Left ventricle myocardium inferior (tissue), 1 donor: Measurements from ENCODE around the gene SHB. TPM values are rescaled to one million over a fixed set of nuclear protein-coding genes. Genes with fewer than 3 reads are reported as not detected.

Source experiments
- DNase-seq: peaks from one replicate; pipeline ENCODE4 v3.0.0-alpha.2; 2020
- H3K27ac ChIP-seq: fragments of 200-600 bp; replicated peaks from 2 replicates; pipeline ENCODE4 v1.8.0; 2021
- H3K27me3 ChIP-seq: fragments of 200-600 bp; 2 replicates; pipeline ENCODE4 v1.8.0; 2021; ENCODE audit warnings: low read depth
- H3K36me3 ChIP-seq: fragments of 200-600 bp; 2 replicates; pipeline ENCODE4 v1.8.0; 2021
- H3K4me1 ChIP-seq: fragments of 200-600 bp; 2 replicates; pipeline ENCODE4 v1.8.0; 2021
- H3K4me3 ChIP-seq: fragments of 200-600 bp; 2 replicates; pipeline ENCODE4 v1.8.0; 2021; ENCODE audit warnings: mild to moderate bottlenecking, moderate library complexity
- H3K9me3 ChIP-seq: fragments of 200-600 bp; replicated peaks from 2 replicates; pipeline ENCODE4 v1.8.0; 2021
- intact Hi-C: fragments of 100-400 bp; cut with micrococcal nuclease; formaldehyde crosslinking; loops from one replicate; pipeline ENCODE4 v1.11.0; 2022
- total RNA-seq: library from RNA; stranded (reverse); fragmentation: NEBNext Ultra II Directional; extraction: Animal tissue kit (Norgen Biotek cat#: 25700); gene quantifications from one replicate; pipeline ENCODE4 v1.2.1, GENCODE V29; 2021
- TF ChIP-seq, protein P1 (sequence below): fragments of 200-600 bp; IDR thresholded peaks from 2 replicates; pipeline ENCODE4 v1.8.0; 2021; ENCODE audit warnings: antibody characterized with exemption, mild to moderate bottlenecking, borderline replicate concordance
- donor health status: DM: no; HTN: yes; CAD: no; lungs with severe emphysema.

SHB gene
- total RNA-seq, 1 donor from 2014 or later = 19.4 TPM

DNA sequence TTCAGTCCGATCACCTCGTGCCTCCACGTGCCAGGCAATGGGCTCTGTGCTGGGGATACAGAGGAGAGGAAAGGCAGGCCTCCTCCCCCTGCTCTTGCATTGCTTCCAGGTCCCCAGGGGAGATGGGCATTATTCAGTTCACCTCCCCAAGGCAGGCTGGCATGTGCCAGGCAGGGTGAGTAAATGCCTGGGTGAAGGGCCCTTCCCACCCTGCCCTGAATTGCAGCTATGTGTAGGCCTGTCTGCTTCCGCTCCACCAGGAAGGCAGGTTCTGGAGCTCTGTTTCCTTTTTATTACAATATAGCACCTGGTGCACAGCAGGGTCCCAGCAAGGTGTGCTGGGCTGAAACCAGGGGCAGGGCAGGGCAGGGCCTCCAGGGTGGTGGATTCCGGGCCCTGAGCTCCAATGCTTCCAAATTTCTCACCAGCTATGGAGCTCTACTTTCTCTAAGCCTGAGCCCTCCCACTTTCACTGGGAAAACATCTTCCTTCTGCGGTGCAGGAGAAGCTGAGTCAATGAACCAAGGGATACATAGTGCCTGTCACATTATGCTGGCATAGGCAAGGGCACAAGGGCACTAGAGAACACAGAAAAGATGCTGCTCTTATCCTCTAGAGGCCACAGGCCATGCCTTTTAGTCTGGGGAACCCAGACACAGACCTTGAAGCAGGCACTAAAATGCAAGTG is 42.0 kb downstream of the SHB start:
- no peaks in the 10 kb centered on the region for H3K36me3 ChIP-seq
- peaks cover 78% of the 10 kb centered on the region for H3K4me1 ChIP-seq
- intact Hi-C loops = no loop called here

DNA sequence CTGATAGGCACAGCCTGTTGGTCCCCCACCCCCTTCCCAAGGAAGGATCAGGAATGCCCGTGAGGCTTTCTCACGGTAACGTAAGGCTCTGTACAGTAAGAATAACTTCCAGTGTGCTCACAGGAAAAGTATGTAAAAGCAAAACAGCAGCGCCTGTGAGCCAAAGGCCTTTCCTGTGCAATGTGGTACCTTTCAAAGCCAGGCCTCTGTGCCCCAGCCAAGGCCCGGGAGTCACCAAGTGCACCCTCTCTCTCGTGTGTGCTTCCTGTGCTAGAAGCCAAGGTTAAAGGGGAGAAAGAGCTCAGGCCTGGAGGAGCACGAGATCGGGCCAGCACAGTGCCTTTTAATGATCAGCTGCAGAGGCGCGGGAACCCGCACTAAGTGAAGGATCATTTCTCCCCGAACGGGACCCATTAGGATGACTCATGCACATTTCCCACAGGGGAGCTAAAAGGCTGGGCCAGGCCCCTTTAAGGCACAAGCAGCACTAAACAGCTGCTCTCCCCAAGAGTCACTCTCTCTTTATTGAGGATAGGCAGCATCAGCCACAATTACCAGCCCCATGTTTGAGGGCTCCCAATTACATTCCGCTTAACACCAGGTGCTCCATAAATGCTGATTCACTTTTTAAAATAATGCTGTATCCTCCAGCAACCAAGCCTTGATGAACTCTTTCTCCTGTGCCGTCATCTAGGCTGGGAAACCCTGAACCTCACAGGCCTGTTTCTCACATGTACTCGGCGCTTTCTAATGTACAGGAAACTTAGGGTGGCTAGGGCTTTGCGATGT is 42.8 kb downstream of the SHB start:
- TF ChIP-seq, protein P1, sequence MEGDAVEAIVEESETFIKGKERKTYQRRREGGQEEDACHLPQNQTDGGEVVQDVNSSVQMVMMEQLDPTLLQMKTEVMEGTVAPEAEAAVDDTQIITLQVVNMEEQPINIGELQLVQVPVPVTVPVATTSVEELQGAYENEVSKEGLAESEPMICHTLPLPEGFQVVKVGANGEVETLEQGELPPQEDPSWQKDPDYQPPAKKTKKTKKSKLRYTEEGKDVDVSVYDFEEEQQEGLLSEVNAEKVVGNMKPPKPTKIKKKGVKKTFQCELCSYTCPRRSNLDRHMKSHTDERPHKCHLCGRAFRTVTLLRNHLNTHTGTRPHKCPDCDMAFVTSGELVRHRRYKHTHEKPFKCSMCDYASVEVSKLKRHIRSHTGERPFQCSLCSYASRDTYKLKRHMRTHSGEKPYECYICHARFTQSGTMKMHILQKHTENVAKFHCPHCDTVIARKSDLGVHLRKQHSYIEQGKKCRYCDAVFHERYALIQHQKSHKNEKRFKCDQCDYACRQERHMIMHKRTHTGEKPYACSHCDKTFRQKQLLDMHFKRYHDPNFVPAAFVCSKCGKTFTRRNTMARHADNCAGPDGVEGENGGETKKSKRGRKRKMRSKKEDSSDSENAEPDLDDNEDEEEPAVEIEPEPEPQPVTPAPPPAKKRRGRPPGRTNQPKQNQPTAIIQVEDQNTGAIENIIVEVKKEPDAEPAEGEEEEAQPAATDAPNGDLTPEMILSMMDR = no peak
- no peak for DNase-seq
- H3K27me3 ChIP-seq = no peaks in the 10 kb centered on the region
- peak overlapping the region; percentile 82 for H3K27ac ChIP-seq
- peaks cover 78% of the 10 kb centered on the region for H3K4me1 ChIP-seq
- peak overlapping the region; percentile 2 for H3K4me3 ChIP-seq
- intact Hi-C loops = no loop called here
- H3K9me3 ChIP-seq = no peaks in the 10 kb centered on the region
- no peaks in the 10 kb centered on the region for H3K36me3 ChIP-seq

More for the DNA sequence above, 42.0 kb downstream of the SHB start:
- no peaks in the 10 kb centered on the region for H3K27me3 ChIP-seq
- H3K4me3 ChIP-seq = no peak overlapping the region
- TF ChIP-seq, protein P1 = no peak
- no peak for DNase-seq
- H3K9me3 ChIP-seq = no peaks in the 10 kb centered on the region
- H3K27ac ChIP-seq = peak overlapping the region; percentile 82

DNA sequence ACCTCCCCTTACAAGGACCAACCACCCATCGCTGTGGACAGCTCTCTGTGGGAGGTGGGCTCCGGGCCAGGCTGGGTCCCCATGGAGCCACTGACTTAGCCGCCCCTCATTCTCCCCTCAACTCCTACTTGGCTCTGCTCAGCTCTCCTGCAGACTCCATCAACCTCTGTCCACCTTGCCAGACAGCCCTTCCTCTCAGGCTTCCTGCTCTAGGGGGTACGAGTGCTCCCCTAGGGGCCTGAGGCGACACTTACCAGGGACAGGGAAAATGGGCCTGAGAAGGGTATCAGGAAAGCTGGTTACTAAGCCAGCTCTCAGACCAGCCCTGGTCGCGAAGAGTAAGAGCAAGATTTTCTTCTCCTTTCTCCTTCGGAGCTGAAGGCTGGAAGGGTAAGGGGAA is 43.9 kb downstream of the SHB start:
- peaks cover 87% of the 10 kb centered on the region for H3K4me1 ChIP-seq
- intact Hi-C loops = no loop called here
- H3K27ac ChIP-seq = peak overlapping the region; percentile 82
- DNase-seq = no peak
- TF ChIP-seq, protein P1 = no peak
- no peaks in the 10 kb centered on the region for H3K27me3 ChIP-seq
- no peaks in the 10 kb centered on the region for H3K36me3 ChIP-seq
- no peak overlapping the region for H3K4me3 ChIP-seq
- H3K9me3 ChIP-seq = no peaks in the 10 kb centered on the region

DNA sequence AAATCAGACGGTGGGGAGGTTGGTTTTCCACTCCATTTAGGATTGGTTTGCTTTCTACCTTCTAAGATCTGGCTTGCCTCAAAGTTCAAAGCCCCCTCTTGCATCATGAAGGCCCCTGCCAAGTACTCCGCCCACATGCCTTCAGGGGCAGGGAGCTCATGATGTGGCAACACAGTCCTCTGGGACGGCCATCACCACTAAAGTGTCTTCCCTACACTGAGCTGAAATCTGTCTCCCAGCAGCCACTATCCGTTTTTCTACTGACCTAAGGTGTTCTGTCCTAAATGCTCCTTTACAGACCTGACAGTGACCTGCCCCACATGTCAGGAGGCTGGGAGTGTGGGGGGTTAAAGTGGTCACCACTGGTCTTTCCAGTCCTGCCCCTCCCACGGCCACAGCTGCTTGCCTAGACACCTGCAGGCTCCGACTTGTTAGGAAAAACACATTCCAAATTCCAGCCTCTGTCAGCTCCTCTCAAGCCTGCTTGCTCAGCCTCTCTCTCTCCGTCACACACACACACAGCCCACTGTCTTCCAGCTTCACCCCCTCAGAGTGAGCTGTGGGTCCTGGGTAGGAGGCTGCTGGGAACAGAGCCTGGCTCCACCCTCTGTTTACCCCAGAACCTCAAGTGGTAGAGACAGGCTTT is 44.9 kb downstream of the SHB start:
- TF ChIP-seq, protein P1 = no peak
- DNase-seq = no peak
- intact Hi-C loops = no loop called here
- peak overlapping the region; percentile 29 for H3K27ac ChIP-seq
- H3K36me3 ChIP-seq = no peaks in the 10 kb centered on the region
- H3K27me3 ChIP-seq = no peaks in the 10 kb centered on the region
- no peak overlapping the region for H3K4me3 ChIP-seq
- peaks cover 98% of the 10 kb centered on the region for H3K4me1 ChIP-seq
- H3K9me3 ChIP-seq = no peaks in the 10 kb centered on the region

DNA sequence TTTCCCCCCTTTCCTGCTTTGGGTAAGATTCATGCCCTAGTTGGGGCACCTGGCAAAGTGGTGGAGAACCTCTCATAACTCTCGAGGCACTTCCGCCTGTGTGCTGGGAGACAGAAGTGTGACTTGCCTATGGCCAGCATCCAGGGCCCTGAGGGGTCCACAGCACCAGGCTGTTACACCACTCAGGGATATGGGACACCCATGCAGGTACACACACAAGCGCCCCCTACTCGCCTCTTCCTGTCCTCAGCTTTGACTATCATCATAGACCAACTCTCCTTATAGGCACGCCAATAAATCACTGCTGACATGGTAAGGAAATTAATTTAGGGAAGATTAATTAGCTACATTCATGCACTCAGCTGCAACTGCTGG is 45.4 kb downstream of the SHB start:
- peaks cover 98% of the 10 kb centered on the region for H3K4me1 ChIP-seq
- no peak overlapping the region for H3K27ac ChIP-seq
- no peaks in the 10 kb centered on the region for H3K36me3 ChIP-seq
- H3K27me3 ChIP-seq = no peaks in the 10 kb centered on the region
- intact Hi-C loops = no loop called here
- DNase-seq = no peak
- no peaks in the 10 kb centered on the region for H3K9me3 ChIP-seq
- H3K4me3 ChIP-seq = no peak overlapping the region
- TF ChIP-seq, protein P1 = no peak
